Common myeloid progenitor, CD34-positive (primary cell): ENCODE results near the gene ALLC.
A peak's percentile ranks its signal among the peaks of the same experiment; 100 is the strongest.

Source experiments
- CTCF ChIA-PET: fragments of 350-600 bp; sonication (Branson Sonifier 250); formaldehyde crosslinking; loops from one replicate; lab custom pipeline; 2021; ENCODE audit warnings: antibody characterized with exemption; lab: Charles Lee
- POLR2A ChIA-PET: fragments of 350-600 bp; sonication (Branson Sonifier 250); formaldehyde crosslinking; loops from one replicate; lab custom pipeline; 2021; ENCODE audit warnings: antibody characterized with exemption; lab: Charles Lee
- DNase-seq, 3 donors: peaks; one replicate each; pipeline versions ENCODE4 v3.0.0 to v3.0.0-alpha.2; 2013
- H3K27ac ChIP-seq, 2 experiments: 1 replicate in 1 of 2; 2 replicates in 1 of 2; pipeline ENCODE4 v1.7.0; 2013; ENCODE audit warnings: inconsistent platforms in 2 of 2, low read length in 2 of 2, mild to moderate bottlenecking in 2 of 2, low read depth in 1 of 2, moderate library complexity in 1 of 2; ENCODE audit not compliant: severe bottlenecking in 2 of 2, insufficient read depth in 1 of 2, poor library complexity in 1 of 2
- H3K27me3 ChIP-seq, 5 experiments: replicated peaks in 2 of 5; 1 replicate in 3 of 5; 2 replicates in 2 of 5; pipeline versions ENCODE4 v1.6.1 to v1.7.0; 2013; ENCODE audit warnings: low read length in 4 of 5, mild to moderate bottlenecking in 2 of 5, moderate library complexity in 2 of 5, inconsistent platforms in 1 of 5; ENCODE audit not compliant: insufficient read depth in 5 of 5, control insufficient read depth in 4 of 5
- H3K36me3 ChIP-seq, 4 experiments: 1 replicate in 2 of 4; 2 replicates in 2 of 4; pipeline versions ENCODE4 v1.6.1 to v1.7.0; 2013; ENCODE audit warnings: low read length in 3 of 4, control low read depth in 1 of 4, mild to moderate bottlenecking in 1 of 4; ENCODE audit not compliant: control insufficient read depth in 4 of 4, insufficient read depth in 4 of 4
- H3K4me1 ChIP-seq, 4 experiments: 1 replicate in 3 of 4; 2 replicates in 1 of 4; pipeline versions ENCODE4 v1.6.1 to v1.7.1; 2013; ENCODE audit warnings: low read length in 3 of 4, mild to moderate bottlenecking in 3 of 4, control low read depth in 1 of 4, inconsistent platforms in 1 of 4, moderate library complexity in 1 of 4; ENCODE audit not compliant: control insufficient read depth in 4 of 4, insufficient read depth in 4 of 4; ENCODE audit errors: control extremely low read depth in 1 of 4
- H3K4me3 ChIP-seq, 7 experiments: 1 replicate in 4 of 7; 2 replicates in 3 of 7; pipeline versions ENCODE4 v1.5.1 to v1.7.0; 2013; ENCODE audit warnings: mild to moderate bottlenecking in 7 of 7, low read length in 6 of 7, moderate library complexity in 6 of 7, inconsistent platforms in 2 of 7, low read depth in 2 of 7, control low read depth in 1 of 7; ENCODE audit not compliant: insufficient read depth in 4 of 7, control insufficient read depth in 1 of 7; ENCODE audit errors: extremely low read depth in 1 of 7
- H3K9me3 ChIP-seq, 5 experiments: 1 replicate in 4 of 5; 2 replicates in 1 of 5; pipeline versions ENCODE4 v1.6.1 to v1.7.1; 2013; ENCODE audit warnings: low read length in 4 of 5, mild to moderate bottlenecking in 2 of 5, inconsistent platforms in 1 of 5, low read depth in 1 of 5, moderate library complexity in 1 of 5; ENCODE audit not compliant: control insufficient read depth in 4 of 5, insufficient read depth in 2 of 5; ENCODE audit errors: control extremely low read depth in 1 of 5
- WGBS: methylation state at CpG from one replicate; pipeline ENCODE4 v1.1.5; 2013; ENCODE audit not compliant: insufficient coverage; 5-methylcytosine and 5-hydroxymethylcytosine counted together

ALLC gene

GRCh38 chr2:3730646-3731045 is 72.6 kb downstream of the ALLC start:
- Histone ChIP-seq H3K36me3 (no peaks in the 10 kb centered on the region), H3K4me3 (no peak overlapping the region), H3K27ac (no peak overlapping the region), H3K27me3 (peaks cover 0 to under 1% (median 0%) of the 10 kb centered on the region in 5 experiments), H3K9me3 (no peaks in the 10 kb centered on the region), H3K4me1 (peaks cover 0 to 10% (median 6%) of the 10 kb centered on the region in 4 experiments)
- 93% methylated on average over 8 of the region's 8 CpGs for WGBS
- POLR2A ChIA-PET: no interaction called here
- no peak for DNase-seq
- CTCF ChIA-PET: interaction anchor here (0.9 to 6.1 kb wide), 7 partner anchors 8 to 1876 kb away, joined by 3 to 76 read pairs (median 4); no protein-coding TSS in a partner anchor

- no peaks in the 10 kb centered on the region for H3K9me3 ChIP-seq
- CTCF ChIA-PET: interaction anchor here (0.9 to 1.1 kb wide), 2 partner anchors 17 to 85 kb away, joined by 3 to 4 read pairs; no protein-coding TSS in a partner anchor
These were observed 73.8 kb downstream of the ALLC start for GRCh38 chr2:3731829-3732228.

GRCh38 chr2:3736112-3736511 is 78.1 kb downstream of the ALLC start:
- H3K4me1 ChIP-seq: peaks cover 1 to 23% (median 11%) of the 10 kb centered on the region in 4 experiments
- H3K36me3 ChIP-seq: no peaks in the 10 kb centered on the region
- no peak overlapping the region for H3K27ac ChIP-seq
- H3K27me3 ChIP-seq: peaks cover 0 to 2% (median 0%) of the 10 kb centered on the region in 5 experiments
- ChIA-PET CTCF (interaction anchor here (1.1 to 3.1 kb wide), 3 partner anchors 8 to 45 kb away, joined by 3 to 11 read pairs (median 4); no protein-coding TSS in a partner anchor), POLR2A (no interaction called here)
- no peak overlapping the region for H3K4me3 ChIP-seq
- DNase-seq: no peak
- WGBS: 87% methylated on average over 7 of the region's 7 CpGs
- H3K9me3 ChIP-seq: no peaks in the 10 kb centered on the region

More at GRCh38 chr2:3731829-3732228, 73.8 kb downstream of the ALLC start:
- WGBS: 95% methylated on average over 6 of the region's 7 CpGs
- peaks cover 0 to 10% (median 6%) of the 10 kb centered on the region in 4 experiments for H3K4me1 ChIP-seq
- H3K36me3 ChIP-seq: no peaks in the 10 kb centered on the region
- H3K27me3 ChIP-seq: peaks cover 0 to 2% (median 0%) of the 10 kb centered on the region in 5 experiments
- H3K4me3 ChIP-seq: no peak overlapping the region
- no peak for DNase-seq
- POLR2A ChIA-PET: no interaction called here
- no peak overlapping the region for H3K27ac ChIP-seq

GRCh38 chr2:3737128-3737527 is 79.1 kb downstream of the ALLC start:
- no peak for DNase-seq
- no peaks in the 10 kb centered on the region for H3K9me3 ChIP-seq
- H3K4me3 ChIP-seq: no peak overlapping the region
- no peak overlapping the region for H3K27ac ChIP-seq
- ChIA-PET POLR2A (no interaction called here), CTCF (interaction anchor here (1.1 to 3.1 kb wide), 3 partner anchors 9 to 46 kb away, joined by 3 to 11 read pairs (median 4); no protein-coding TSS in a partner anchor)
- WGBS: 98% methylated on average over 6 of the region's 9 CpGs
- peaks cover 4 to 33% (median 15%) of the 10 kb centered on the region in 4 experiments for H3K4me1 ChIP-seq
- H3K27me3 ChIP-seq: peaks cover 0 to 2% (median 0%) of the 10 kb centered on the region in 5 experiments
- no peaks in the 10 kb centered on the region for H3K36me3 ChIP-seq

- ChIA-PET POLR2A (no interaction called here), CTCF (interaction anchor here (0.6 to 2.3 kb wide), 2 partner anchors 42 to 45 kb away, joined by 3 to 13 read pairs; no protein-coding TSS in a partner anchor)
- H3K27me3 ChIP-seq: peaks cover 0 to 2% (median 0%) of the 10 kb centered on the region in 5 experiments
- no peak overlapping the region for H3K27ac ChIP-seq
- no peaks in the 10 kb centered on the region for H3K36me3 ChIP-seq
- peak; percentile 22 to 45 (median 23) for DNase-seq
- no peak overlapping the region for H3K4me3 ChIP-seq
- WGBS: no CpG with 5 or more reads among the region's 3 CpGs
- no peaks in the 10 kb centered on the region for H3K9me3 ChIP-seq
- H3K4me1 ChIP-seq: peaks cover 4 to 33% (median 15%) of the 10 kb centered on the region in 4 experiments
These were observed 80.5 kb downstream of the ALLC start for GRCh38 chr2:3738454-3738853.

- H3K27me3 ChIP-seq: peaks cover 0 to 2% (median 0%) of the 10 kb centered on the region in 5 experiments
- no peaks in the 10 kb centered on the region for H3K9me3 ChIP-seq
- DNase-seq: no peak
- ChIA-PET CTCF (interaction anchor here (2.3 kb wide), 1 partner anchor 42 kb away, joined by 13 read pairs; no protein-coding TSS in a partner anchor), POLR2A (no interaction called here)
- peaks cover 4 to 33% (median 15%) of the 10 kb centered on the region in 4 experiments for H3K4me1 ChIP-seq
- H3K4me3 ChIP-seq: no peak overlapping the region
- WGBS: 97% methylated on average over 12 of the region's 19 CpGs
- no peaks in the 10 kb centered on the region for H3K36me3 ChIP-seq
- no peak overlapping the region for H3K27ac ChIP-seq
These were observed 81.3 kb downstream of the ALLC start for GRCh38 chr2:3739313-3739712.

GRCh38 chr2:3741396-3741795 is 83.4 kb downstream of the ALLC start:
- Histone ChIP-seq H3K4me1 (peaks cover 4 to 29% (median 15%) of the 10 kb centered on the region in 4 experiments), H3K27ac (no peak overlapping the region), H3K4me3 (peak overlapping the region in 1 of 7 experiments; percentile 39), H3K9me3 (no peaks in the 10 kb centered on the region), H3K27me3 (peaks cover 0 to 2% (median 0%) of the 10 kb centered on the region in 5 experiments), H3K36me3 (no peaks in the 10 kb centered on the region)
- ChIA-PET POLR2A (no interaction called here), CTCF (interaction anchor here (0.9 to 1.7 kb wide), 5 partner anchors 10 to 39 kb away, joined by 3 to 6 read pairs (median 4); no protein-coding TSS in a partner anchor)
- peak; percentile 19 to 63 (median 31) for DNase-seq
- WGBS: 21% methylated on average over 4 of the region's 8 CpGs
